Testis (tissue), 2 donors: ENCODE data around the gene MRI1.

ENCODE experiments used
- POLR2A ChIP-seq: fragments of 450-650 bp; IDR thresholded peaks from one replicate; pipeline ENCODE4 v1.6.1; 2017; ENCODE audit warnings: antibody characterized with exemption, mild to moderate bottlenecking, moderate library complexity
- TF ChIP-seq, protein P1 (sequence below), 3 experiments: fragments of 450-650 bp in 2 of 3; fragments of 200-600 bp in 1 of 3; sonication (generic) in 1 of 3; IDR thresholded peaks; one replicate each; pipeline ENCODE4 v1.5.1; 2016 to 2019; ENCODE audit warnings: antibody characterized with exemption in 3 of 3, mild to moderate bottlenecking in 2 of 3, moderate library complexity in 1 of 3

DNA sequence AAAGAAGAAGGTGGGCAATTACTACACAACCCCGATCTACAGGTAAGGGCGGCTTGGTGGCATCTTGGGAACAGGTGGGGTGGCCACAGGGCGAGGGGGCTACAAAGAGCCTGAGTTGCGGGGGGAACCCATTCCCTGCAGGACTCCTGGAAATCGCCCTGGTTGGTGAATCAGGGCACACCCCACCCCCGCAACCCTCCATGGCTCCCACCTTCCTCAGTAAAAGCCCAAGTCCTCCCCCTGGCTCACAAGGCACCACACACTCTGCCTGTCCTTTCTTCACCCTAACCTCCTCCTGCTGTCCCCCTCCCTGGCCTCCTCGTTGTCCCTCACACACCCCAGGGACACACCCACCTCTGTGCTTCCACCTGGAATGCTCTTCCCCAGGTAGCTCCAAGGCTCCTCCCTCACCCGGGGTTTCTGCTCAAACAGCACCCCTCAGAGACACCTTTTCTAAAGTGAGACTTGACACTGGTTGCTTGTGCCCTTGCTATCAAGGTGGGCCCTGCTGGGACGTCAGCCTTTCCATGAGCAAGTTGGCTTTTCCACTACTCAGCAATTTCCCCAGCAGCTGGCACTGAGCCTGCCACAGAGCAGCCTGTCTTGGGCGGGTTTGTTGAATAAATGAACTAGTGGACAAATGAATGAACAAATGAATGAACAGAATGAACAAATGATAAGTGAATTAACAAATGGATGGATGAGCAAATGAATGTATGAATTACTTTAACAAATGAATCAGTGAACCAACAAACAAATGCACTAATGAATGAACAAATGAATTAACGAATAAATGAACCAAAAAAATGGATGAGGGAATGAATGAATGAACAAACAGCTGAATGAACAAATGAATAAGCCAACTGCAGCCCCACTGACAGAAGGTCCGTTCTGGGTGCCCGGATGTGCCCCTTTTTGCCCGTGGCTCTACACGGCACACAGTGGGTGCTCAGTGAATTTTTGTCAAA, 6.2 kb upstream of the MRI1 start:
- TF ChIP-seq, protein P1, sequence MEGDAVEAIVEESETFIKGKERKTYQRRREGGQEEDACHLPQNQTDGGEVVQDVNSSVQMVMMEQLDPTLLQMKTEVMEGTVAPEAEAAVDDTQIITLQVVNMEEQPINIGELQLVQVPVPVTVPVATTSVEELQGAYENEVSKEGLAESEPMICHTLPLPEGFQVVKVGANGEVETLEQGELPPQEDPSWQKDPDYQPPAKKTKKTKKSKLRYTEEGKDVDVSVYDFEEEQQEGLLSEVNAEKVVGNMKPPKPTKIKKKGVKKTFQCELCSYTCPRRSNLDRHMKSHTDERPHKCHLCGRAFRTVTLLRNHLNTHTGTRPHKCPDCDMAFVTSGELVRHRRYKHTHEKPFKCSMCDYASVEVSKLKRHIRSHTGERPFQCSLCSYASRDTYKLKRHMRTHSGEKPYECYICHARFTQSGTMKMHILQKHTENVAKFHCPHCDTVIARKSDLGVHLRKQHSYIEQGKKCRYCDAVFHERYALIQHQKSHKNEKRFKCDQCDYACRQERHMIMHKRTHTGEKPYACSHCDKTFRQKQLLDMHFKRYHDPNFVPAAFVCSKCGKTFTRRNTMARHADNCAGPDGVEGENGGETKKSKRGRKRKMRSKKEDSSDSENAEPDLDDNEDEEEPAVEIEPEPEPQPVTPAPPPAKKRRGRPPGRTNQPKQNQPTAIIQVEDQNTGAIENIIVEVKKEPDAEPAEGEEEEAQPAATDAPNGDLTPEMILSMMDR (IDR thresholded peaks at IDR 0.05): no peak
- TF ChIP-seq POLR2A: no peak
